Osteoblast (primary cell): ENCODE measurements around the gene INSYN2A. TPM values are rescaled to one million over a fixed set of nuclear protein-coding genes. Genes with fewer than 3 reads are reported as not detected.

Experiments
- DNase-seq: peaks from one replicate; pipeline ENCODE4 v3.0.0; 2011; ENCODE audit warnings: low spot score, mixed read lengths; ENCODE audit not compliant: insufficient read length; ENCODE audit errors: missing footprints
- H2AFZ ChIP-seq: 2 replicates; pipeline ENCODE4 v1.6.0; 2011; ENCODE audit warnings: mild to moderate bottlenecking, low read length
- H3K27ac ChIP-seq: 2 replicates; pipeline ENCODE4 v1.5.1; 2011; ENCODE audit warnings: mild to moderate bottlenecking, low read depth, low read length, moderate library complexity
- H3K27me3 ChIP-seq: 2 replicates; pipeline ENCODE4 v1.6.0; 2012; ENCODE audit warnings: mild to moderate bottlenecking, control low read depth, inconsistent platforms, low read length, moderate library complexity; ENCODE audit not compliant: insufficient read depth
- H3K36me3 ChIP-seq: 2 replicates; pipeline ENCODE4 v1.5.1; 2011; ENCODE audit warnings: mild to moderate bottlenecking, low read length, control low read depth, moderate library complexity; ENCODE audit not compliant: insufficient read depth
- H3K4me1 ChIP-seq: 2 replicates; pipeline ENCODE4 v1.5.1; 2011; ENCODE audit warnings: mild to moderate bottlenecking, low read length, control low read depth, moderate library complexity; ENCODE audit not compliant: insufficient read depth
- H3K4me2 ChIP-seq: 2 replicates; pipeline ENCODE4 v1.6.0; 2011; ENCODE audit warnings: mild to moderate bottlenecking, low read length; ENCODE audit not compliant: insufficient read depth
- H3K4me3 ChIP-seq: fragments of 200-600 bp; sonication (generic); 3 replicates; pipeline ENCODE4 v1.5.1; 2012; ENCODE audit warnings: mild to moderate bottlenecking, low read length, inconsistent platforms; ENCODE audit not compliant: insufficient read depth
- H3K79me2 ChIP-seq: 2 replicates; pipeline ENCODE4 v1.6.0; 2012; ENCODE audit warnings: mild to moderate bottlenecking, low read length, control low read depth, inconsistent platforms; ENCODE audit not compliant: insufficient read depth
- H3K9me3 ChIP-seq: 2 replicates; pipeline ENCODE4 v1.5.1; 2011; ENCODE audit warnings: low read depth, low read length, control low read depth
- H4K20me1 ChIP-seq: 2 replicates; pipeline ENCODE4 v1.6.0; 2012; ENCODE audit warnings: mild to moderate bottlenecking, low read length, control low read depth; ENCODE audit not compliant: insufficient read depth
- total RNA-seq: library from RNA; depleted of rRNA; stranded (reverse); fragments of >200 nt; gene quantifications from 2 replicates; pipeline ENCODE4 v1.2.3, GENCODE V29; 2012
- TF ChIP-seq, protein P1 (sequence below): IDR thresholded peaks from 2 replicates; pipeline ENCODE4 v1.5.1; 2011; ENCODE audit warnings: mild to moderate bottlenecking, low read depth, low read length, moderate library complexity; ENCODE audit errors: extremely low read depth

INSYN2A gene
- total RNA-seq, 1 donor: 0.36 TPM

DNA sequence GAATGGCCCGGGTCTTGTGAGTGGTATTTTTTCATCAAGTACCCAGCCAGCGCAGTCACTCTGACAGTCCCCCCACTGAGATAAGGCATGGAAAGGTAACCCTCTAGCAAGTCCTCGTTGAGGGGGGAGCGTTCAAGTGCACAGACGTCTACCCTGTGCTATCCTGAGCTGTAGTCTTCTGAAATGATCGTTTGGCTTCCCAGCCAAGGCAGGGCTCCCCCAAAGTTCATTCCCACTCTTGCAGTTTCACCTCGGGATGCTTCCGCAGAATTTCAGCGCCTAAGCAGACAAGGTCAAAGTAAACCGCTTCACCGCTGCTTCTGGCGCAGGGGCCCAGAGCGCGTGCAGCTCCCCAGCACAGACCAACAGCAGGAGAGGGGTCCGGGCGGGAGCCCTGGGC, 1.8 kb downstream of the INSYN2A start:
- H3K27me3 ChIP-seq: no peaks in the 10 kb centered on the region
- H3K36me3 ChIP-seq: no peaks in the 10 kb centered on the region
- H3K4me1 ChIP-seq: peaks cover 8% of the 10 kb centered on the region
- H3K4me3 ChIP-seq: no peak overlapping the region
- H3K9me3 ChIP-seq: no peaks in the 10 kb centered on the region
- H2AFZ ChIP-seq: no peak overlapping the region
- H3K79me2 ChIP-seq: no peaks in the 10 kb centered on the region
- no peak overlapping the region for H3K27ac ChIP-seq
- TF ChIP-seq, protein P1, sequence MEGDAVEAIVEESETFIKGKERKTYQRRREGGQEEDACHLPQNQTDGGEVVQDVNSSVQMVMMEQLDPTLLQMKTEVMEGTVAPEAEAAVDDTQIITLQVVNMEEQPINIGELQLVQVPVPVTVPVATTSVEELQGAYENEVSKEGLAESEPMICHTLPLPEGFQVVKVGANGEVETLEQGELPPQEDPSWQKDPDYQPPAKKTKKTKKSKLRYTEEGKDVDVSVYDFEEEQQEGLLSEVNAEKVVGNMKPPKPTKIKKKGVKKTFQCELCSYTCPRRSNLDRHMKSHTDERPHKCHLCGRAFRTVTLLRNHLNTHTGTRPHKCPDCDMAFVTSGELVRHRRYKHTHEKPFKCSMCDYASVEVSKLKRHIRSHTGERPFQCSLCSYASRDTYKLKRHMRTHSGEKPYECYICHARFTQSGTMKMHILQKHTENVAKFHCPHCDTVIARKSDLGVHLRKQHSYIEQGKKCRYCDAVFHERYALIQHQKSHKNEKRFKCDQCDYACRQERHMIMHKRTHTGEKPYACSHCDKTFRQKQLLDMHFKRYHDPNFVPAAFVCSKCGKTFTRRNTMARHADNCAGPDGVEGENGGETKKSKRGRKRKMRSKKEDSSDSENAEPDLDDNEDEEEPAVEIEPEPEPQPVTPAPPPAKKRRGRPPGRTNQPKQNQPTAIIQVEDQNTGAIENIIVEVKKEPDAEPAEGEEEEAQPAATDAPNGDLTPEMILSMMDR: no peak
- no peak for DNase-seq
- H3K4me2 ChIP-seq: no peak overlapping the region
- H4K20me1 ChIP-seq: peaks cover 48% of the 10 kb centered on the region

DNA sequence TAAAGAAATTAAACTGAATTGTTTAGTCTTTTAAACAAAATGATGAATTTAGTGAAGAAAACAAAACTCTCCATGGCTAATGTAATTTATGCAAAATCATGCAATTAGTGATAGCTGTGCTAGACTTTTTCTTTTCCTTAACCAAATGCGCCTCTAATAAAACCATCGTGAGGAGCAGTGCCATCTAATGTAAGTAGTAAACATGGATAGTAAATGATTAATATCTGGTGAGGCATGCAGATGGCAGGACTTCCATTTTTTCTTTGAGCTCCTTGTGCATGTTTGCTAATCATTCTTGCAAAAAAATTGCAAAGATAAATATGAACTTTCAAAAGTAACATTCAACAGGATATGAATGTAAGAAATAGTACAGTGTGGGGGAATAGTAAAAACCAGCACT, 2.3 kb downstream of the INSYN2A start:
- Histone ChIP-seq H3K79me2 (no peaks in the 10 kb centered on the region), H3K4me2 (no peak overlapping the region), H4K20me1 (peaks cover 48% of the 10 kb centered on the region), H2AFZ (no peak overlapping the region), H3K4me3 (no peak overlapping the region), H3K4me1 (peaks cover 8% of the 10 kb centered on the region), H3K27ac (no peak overlapping the region), H3K36me3 (no peaks in the 10 kb centered on the region), H3K27me3 (no peaks in the 10 kb centered on the region), H3K9me3 (no peaks in the 10 kb centered on the region)
- TF ChIP-seq, protein P1: no peak
- DNase-seq: no peak

DNA sequence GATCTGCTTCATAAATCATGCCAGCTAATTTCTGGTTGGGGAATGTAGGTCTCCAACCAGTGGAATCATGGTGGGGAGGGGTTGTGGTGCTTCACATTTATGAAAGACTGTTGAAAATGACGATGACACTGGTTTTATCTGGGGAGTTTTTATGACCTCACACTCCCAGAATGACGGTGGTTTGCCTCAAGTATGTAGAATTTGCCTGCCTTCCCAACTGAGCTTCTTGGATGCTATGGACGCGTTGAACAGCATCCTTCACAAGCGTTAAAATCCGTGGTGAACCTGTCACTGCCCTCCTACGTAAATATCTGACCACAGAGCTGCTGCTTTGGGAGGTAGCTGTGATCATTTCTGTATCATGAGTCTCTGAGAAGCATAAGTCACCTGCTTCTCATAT, 3.3 kb downstream of the INSYN2A start:
- Histone ChIP-seq H2AFZ (no peak overlapping the region), H3K27ac (no peak overlapping the region), H3K36me3 (no peaks in the 10 kb centered on the region), H3K27me3 (no peaks in the 10 kb centered on the region), H4K20me1 (peaks cover 45% of the 10 kb centered on the region), H3K4me3 (no peak overlapping the region), H3K4me1 (peaks cover 8% of the 10 kb centered on the region), H3K4me2 (no peak overlapping the region), H3K9me3 (no peaks in the 10 kb centered on the region), H3K79me2 (no peaks in the 10 kb centered on the region)
- DNase-seq: peak; percentile 73
- TF ChIP-seq, protein P1: no peak

DNA sequence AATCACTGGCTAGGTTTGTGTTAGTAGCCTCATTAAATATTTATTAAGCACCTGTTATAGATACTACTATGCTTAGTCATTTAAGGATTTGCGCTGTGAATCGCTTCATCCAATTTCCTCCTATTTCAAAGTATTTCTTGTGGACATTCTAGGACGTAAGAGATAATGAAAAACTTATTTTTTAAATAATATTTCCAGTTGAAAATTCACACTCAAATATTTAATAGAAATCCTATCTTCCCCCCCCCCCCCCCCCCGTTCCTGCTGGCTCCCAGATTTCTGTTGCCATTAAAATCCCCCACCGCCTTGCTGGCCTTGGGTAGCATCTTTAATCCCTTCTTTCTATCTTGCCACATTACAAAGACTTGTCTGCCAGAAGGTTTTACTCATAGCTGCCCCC, 6.0 kb downstream of the INSYN2A start:
- no peaks in the 10 kb centered on the region for H3K36me3 ChIP-seq
- H3K27me3 ChIP-seq: no peaks in the 10 kb centered on the region
- H2AFZ ChIP-seq: no peak overlapping the region
- no peak for DNase-seq
- peaks cover 28% of the 10 kb centered on the region for H4K20me1 ChIP-seq
- H3K4me1 ChIP-seq: peaks cover 4% of the 10 kb centered on the region
- no peaks in the 10 kb centered on the region for H3K79me2 ChIP-seq
- H3K4me2 ChIP-seq: no peak overlapping the region
- no peaks in the 10 kb centered on the region for H3K9me3 ChIP-seq
- no peak overlapping the region for H3K27ac ChIP-seq
- no peak overlapping the region for H3K4me3 ChIP-seq
- TF ChIP-seq, protein P1: no peak
